AG09319 (cell line): ENCODE results near the gene CDCA4.
"Not testable (repeated sequence)": the region's sequence is repeated elsewhere in the genome, so short reads cannot be mapped to it uniquely, and the experiment has no call there.

ENCODE experiments used
- DNase-seq: peaks from one replicate; pipeline ENCODE4 v3.0.0-alpha.2; 2010; ENCODE audit warnings: low read depth; ENCODE audit errors: extremely low read depth
- TF ChIP-seq, protein P1 (sequence below): IDR thresholded peaks from 2 replicates; pipeline ENCODE4 v1.5.1; 2011; ENCODE audit warnings: low read depth, mild to moderate bottlenecking, inconsistent platforms, low read length, moderate library complexity

The CDCA4 gene

DNA sequence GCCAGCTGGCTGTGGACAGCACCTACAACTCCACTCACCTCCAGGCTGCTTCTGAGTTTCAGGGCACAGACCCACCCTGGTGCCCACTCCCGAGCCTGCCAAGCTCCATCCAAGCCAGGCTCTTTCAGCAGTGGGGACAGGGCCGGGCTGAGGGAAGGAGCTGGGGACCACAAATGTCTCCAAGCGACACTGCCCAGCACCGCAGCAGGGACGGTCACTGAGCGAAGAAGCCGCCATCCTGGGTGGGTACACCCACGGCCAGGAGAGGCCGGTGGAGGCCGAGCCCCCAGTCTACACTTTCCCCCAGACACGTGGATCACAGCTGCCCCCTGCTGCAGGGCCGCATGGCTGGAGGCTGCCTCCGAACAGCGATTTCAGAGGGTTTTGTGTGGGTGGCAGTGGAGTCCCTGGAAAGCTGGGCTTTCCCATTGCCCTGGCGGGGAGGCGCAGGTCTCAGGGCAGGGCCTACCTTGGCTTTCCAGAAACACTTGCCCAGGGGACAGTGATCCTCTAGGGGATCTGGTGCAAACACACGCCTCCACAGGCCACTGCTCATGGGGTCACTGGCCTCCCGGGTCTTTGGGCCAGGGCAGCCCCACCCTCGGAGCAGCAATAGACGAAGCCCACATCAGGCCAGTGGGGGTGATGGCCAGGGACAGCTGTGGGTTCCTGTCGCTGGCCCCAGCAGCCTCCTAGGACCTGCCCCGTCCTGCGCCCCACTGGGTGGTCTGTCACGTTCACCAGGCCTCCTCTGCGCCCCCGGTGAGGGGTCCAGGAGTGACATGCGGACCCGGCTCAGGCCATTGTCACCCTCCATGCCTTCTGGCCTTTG is 45.6 kb upstream of the CDCA4 start:
- TF ChIP-seq, protein P1, sequence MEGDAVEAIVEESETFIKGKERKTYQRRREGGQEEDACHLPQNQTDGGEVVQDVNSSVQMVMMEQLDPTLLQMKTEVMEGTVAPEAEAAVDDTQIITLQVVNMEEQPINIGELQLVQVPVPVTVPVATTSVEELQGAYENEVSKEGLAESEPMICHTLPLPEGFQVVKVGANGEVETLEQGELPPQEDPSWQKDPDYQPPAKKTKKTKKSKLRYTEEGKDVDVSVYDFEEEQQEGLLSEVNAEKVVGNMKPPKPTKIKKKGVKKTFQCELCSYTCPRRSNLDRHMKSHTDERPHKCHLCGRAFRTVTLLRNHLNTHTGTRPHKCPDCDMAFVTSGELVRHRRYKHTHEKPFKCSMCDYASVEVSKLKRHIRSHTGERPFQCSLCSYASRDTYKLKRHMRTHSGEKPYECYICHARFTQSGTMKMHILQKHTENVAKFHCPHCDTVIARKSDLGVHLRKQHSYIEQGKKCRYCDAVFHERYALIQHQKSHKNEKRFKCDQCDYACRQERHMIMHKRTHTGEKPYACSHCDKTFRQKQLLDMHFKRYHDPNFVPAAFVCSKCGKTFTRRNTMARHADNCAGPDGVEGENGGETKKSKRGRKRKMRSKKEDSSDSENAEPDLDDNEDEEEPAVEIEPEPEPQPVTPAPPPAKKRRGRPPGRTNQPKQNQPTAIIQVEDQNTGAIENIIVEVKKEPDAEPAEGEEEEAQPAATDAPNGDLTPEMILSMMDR: no peak
- DNase-seq: no peak

DNA sequence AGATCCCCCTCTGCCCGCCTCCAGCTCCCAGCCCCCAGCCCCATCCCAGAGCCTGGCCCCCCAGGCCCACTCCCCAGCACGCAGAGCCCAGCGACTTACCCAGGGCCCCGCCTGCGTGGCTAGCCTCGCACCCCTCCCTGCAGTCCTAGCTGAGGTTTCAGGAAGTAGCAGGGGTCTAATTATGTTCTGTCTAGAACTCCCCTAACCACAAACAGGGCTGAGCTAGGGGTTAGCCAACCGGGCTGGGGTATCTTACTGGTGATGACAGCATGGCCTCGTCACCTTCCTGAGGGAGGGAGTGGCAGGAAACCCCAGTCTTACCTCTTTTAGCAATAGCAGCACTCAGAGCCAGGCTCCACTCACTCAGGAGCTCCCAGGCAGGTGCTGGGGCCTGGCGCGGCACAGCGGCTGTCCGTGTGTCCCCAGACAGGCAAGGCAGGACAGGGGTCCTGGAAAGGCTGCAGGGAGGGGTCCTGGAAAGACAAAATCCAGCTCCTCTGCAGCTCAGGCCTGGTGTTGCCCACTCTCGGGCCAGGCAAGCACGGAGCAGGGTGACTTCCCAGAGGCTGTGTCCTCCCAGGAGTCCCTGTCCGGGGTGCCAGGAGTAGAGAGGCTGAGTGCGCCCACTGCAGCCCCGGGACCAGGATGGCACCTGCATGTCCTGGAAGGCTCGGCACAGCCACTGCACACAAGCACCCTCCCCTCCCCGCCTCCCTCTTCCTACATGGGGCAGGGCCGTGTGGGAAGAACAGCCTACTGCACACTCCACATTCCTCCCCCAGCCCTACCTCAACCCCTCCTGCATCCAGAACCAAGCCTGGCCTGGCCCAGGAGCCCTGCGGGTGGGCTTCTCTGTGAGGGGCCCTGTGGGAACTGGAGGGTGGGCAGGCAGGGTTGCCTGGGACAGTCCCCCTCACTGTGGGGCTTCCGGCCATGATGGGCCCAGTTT is 44.7 kb upstream of the CDCA4 start, which contains the start of gene GPR132:
Gene GPR132 (minus strand): TSS at position 151 of the 949 bp plus-strand sequence. CDS start 10,010 bp downstream, outside the sequence.
- TF ChIP-seq, protein P1: no peak
- no peak for DNase-seq

DNA sequence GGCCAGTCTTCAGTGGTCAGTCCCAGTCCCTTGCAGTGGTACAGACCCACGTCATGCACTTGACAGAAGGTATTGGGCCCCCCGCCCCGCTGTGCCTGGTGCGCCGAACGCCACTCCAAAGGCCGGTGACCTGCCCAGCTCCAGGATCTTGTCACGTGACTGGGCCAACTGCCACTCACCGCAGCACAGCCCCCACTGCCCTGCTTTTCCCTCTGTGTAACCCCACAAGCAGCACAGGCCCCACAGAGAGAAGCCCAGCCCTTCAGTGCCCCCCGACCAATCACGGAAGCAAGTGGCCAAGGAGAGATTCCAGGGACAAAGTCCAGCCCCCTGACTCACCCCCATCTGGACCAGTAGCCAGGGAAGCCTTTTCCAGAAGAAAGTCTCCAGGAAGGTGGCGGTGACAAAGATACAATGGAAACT is 43.8 kb upstream of the CDCA4 start:
- no peak for DNase-seq

DNA sequence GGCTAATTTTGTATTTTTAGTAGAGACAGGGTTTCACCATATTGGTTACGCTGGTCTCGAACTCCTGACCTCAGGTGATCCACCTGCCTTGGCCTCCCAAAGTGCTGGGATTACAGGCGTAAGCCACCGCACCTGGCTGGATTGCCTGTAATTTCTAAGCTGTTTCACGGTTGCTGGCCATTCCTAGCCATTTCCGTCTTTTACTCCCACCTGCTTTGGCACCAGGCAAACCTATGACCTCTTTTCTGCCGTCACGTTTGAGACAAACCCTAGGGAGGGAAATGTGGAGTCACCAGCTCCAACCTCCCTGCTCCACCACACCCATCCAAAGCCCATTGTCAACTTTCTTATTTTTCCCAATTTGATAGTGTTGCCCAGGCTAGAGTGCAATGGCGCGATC is 43.1 kb upstream of the CDCA4 start:
- no peak for DNase-seq
- TF ChIP-seq, protein P1: no peak

More for the DNA sequence above, 43.8 kb upstream of the CDCA4 start:
- TF ChIP-seq, protein P1: no peak

DNA sequence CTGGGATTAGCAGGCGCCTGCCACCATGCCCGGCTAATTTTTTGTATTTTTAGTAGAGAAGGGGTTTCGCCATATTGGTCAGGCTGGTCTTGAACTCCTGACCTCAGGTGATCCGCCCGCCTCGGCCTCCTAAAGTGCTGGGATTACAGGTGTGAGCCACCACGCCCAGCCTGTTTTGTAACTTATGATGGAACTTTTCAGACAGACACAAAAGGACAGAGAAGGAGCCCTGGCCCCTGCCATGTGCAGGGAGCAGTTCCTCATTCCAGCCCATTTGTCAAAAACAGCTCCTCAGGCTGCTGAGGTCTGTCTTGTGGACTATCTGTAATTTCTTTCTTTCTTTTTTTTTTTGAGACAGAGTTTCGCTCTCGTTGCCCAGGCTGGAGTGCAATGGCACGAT is 42.6 kb upstream of the CDCA4 start:
- not testable (repeated sequence) for DNase-seq

DNA sequence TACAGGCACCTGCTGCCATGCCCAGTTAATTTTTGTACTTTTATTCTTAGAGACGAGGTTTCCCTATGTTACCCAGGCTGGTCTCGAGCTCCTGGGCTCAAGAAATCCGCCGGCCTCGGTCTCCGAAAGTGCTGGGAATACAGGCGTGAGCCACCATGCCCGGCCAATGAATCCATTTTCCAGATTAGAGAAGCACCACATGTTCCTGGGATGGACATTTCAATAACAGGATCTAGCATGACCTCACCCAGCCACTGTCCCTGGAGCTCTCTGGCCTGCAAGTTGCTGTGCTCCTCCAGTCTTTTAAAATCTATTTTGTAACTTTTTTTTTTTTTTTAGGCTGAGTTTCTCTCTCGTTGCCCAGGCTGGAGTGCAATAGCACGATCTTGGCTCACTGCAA is 42.2 kb upstream of the CDCA4 start:
- TF ChIP-seq, protein P1: no peak
- no peak for DNase-seq

DNA sequence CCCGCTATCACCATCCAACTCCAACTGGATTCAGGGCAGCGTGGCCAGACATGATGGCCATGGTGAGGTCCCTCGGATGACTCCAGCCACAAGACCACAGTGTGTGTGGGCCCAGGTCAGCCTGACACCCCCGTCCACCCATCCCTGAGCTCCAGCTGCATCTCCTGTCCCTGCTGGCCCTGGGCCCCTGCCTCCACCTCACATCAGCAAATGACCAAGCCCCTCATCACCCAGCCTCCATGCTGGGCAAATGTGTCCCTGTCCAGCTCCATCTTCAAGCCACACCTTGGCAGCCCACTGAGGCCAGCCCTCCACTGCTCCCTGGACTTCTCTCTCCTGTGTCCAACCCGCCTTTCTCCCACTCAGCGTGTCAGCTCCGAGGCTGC is 41.2 kb upstream of the CDCA4 start:
- no peak for DNase-seq
- TF ChIP-seq, protein P1: no peak
